Stimulated activated CD8-positive, alpha-beta memory T cell treated with anti-CD3 and anti-CD28 coated beads, Interleukin-15, amount 100 ng/mL, for 48 hours (primary cell): Measurements from ENCODE around the gene CR2.
"Not testable (repeated sequence)": the region's sequence is repeated elsewhere in the genome, so short reads cannot be mapped to it uniquely, and the experiment has no call there.

Experiments
- DNase-seq, 2 donors: peaks; one replicate each; pipeline ENCODE4 v3.0.0-alpha.2; 2020; ENCODE audit warnings: low read depth in 2 of 2

CR2 gene

GRCh38 chr1:207454046-207454964 is at the start of gene CR2:
CR2 (plus strand) TSS chr1:207454328; CDS start chr1:207454419, 91 bp downstream.
- DNase-seq, result peak; percentile 47 to 68

- DNase-seq, result no peak
These were observed 49.1 kb upstream of the CR2 start for GRCh38 chr1:207404849-207405525.

- DNase-seq, result no peak
These were observed 48.3 kb upstream of the CR2 start for GRCh38 chr1:207405814-207406213.

GRCh38 chr1:207407655-207408260 is 46.4 kb upstream of the CR2 start:
- no peak for DNase-seq

- DNase-seq, result no peak
These were observed 41.3 kb upstream of the CR2 start for GRCh38 chr1:207412845-207413244.

- DNase-seq, result peak; percentile 40 to 43
These were observed 39.5 kb upstream of the CR2 start for GRCh38 chr1:207414606-207415108.

- DNase-seq, result no peak
These were observed 37.1 kb upstream of the CR2 start for GRCh38 chr1:207417076-207417475.

- DNase-seq, result no peak
These were observed 35.8 kb upstream of the CR2 start for GRCh38 chr1:207418351-207418750.

GRCh38 chr1:207420109-207420508 is 34.0 kb upstream of the CR2 start:
- DNase-seq, result no peak

GRCh38 chr1:207421078-207421477 is 33.0 kb upstream of the CR2 start:
- no peak for DNase-seq

GRCh38 chr1:207423560-207424292 is 30.4 kb upstream of the CR2 start:
- no peak for DNase-seq

- no peak for DNase-seq
These were observed 29.5 kb upstream of the CR2 start for GRCh38 chr1:207424570-207425131.

- DNase-seq, result no peak
These were observed 26.1 kb upstream of the CR2 start for GRCh38 chr1:207427832-207428585.

- no peak for DNase-seq
These were observed 25.3 kb upstream of the CR2 start for GRCh38 chr1:207428783-207429182.

GRCh38 chr1:207429963-207430362 is 24.2 kb upstream of the CR2 start:
- no peak for DNase-seq

- no peak for DNase-seq
These were observed 23.5 kb upstream of the CR2 start for GRCh38 chr1:207430602-207431001.

- DNase-seq, result no peak
These were observed 22.6 kb upstream of the CR2 start for GRCh38 chr1:207431508-207431907.

GRCh38 chr1:207433435-207433834 is 20.7 kb upstream of the CR2 start:
- no peak for DNase-seq

- not testable (repeated sequence) for DNase-seq
These were observed 17.4 kb upstream of the CR2 start for GRCh38 chr1:207436746-207437145.

- DNase-seq, result no peak
These were observed 13.5 kb upstream of the CR2 start for GRCh38 chr1:207440626-207441025.
